GM23248 (cell line): ENCODE data around the gene KDM6A.

Experiments used
- EZH2 ChIP-seq: fragments of 200-600 bp; sonication (generic); IDR thresholded peaks from 2 replicates; pipeline ENCODE4 v1.6.1; 2018; ENCODE audit warnings: antibody characterized with exemption, mild to moderate bottlenecking; ENCODE audit not compliant: insufficient read depth, poor library complexity, severe bottlenecking
- EZH2phosphoT487 ChIP-seq: fragments of 200-600 bp; sonication (generic); IDR thresholded peaks from 2 replicates; pipeline ENCODE4 v1.6.1; 2018; ENCODE audit warnings: antibody characterized with exemption, moderate library complexity, mild to moderate bottlenecking, low read depth; ENCODE audit not compliant: insufficient read depth

DNA sequence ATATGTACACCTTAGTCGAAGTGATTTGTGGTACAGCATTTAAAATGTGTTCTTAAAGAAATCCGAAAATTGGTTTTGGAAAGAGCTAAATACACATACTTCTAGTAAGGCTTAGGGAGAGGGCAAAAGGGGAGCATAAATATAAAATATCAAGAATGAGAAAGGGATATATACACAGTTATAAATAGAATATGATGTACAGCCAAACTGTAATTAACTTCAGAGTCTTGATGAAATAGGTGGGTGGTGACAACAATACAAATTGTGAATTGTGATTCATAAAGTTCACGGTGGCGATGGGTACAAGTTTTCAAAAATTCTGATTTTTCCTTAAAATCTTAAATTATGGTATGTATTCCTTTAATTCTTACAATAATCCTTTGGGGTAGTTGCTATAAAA, 62.2 kb downstream of the KDM6A start:
- TF ChIP-seq EZH2 (no peak), EZH2phosphoT487 (no peak)
